Loucy (cell line): ENCODE data around the gene AARS1.
"Not testable (repeated sequence)": the region's sequence is repeated elsewhere in the genome, so short reads cannot be mapped to it uniquely, and the experiment has no call there.

ENCODE experiments used
- H2AFZ ChIP-seq: fragments of 200-600 bp; sonication (generic); 2 replicates; pipeline ENCODE4 v1.6.0; 2016; ENCODE audit warnings: antibody characterized with exemption, mild to moderate bottlenecking, low read length, moderate library complexity
- H3F3A ChIP-seq: fragments of 200-600 bp; 2 replicates; pipeline ENCODE4 v1.6.0; 2016; ENCODE audit warnings: antibody characterized with exemption, low read depth, mild to moderate bottlenecking
- H3K27me3 ChIP-seq: fragments of 200-600 bp; sonication (generic); 2 replicates; pipeline ENCODE4 v1.6.1; 2014; ENCODE audit warnings: low read length, mild to moderate bottlenecking; ENCODE audit not compliant: insufficient read depth, poor library complexity, severe bottlenecking
- H3K36me3 ChIP-seq: fragments of 200-600 bp; sonication (generic); 2 replicates; pipeline ENCODE4 v1.6.1; 2016; ENCODE audit warnings: low read length; ENCODE audit not compliant: insufficient read depth
- H3K4me1 ChIP-seq: fragments of 200-600 bp; sonication (generic); 2 replicates; pipeline ENCODE4 v1.5.1; 2014; ENCODE audit warnings: low read length, mild to moderate bottlenecking; ENCODE audit not compliant: insufficient read depth, poor library complexity, severe bottlenecking
- H3K4me2 ChIP-seq: fragments of 200-600 bp; sonication (generic); 2 replicates; pipeline ENCODE4 v1.6.0; 2014; ENCODE audit warnings: antibody characterized with exemption, low read length, low read depth, mild to moderate bottlenecking; ENCODE audit not compliant: poor library complexity, severe bottlenecking
- H3K4me3 ChIP-seq: fragments of 200-600 bp; sonication (generic); 2 replicates; pipeline ENCODE4 v1.5.1; 2014; ENCODE audit warnings: low read length, mild to moderate bottlenecking, mixed read lengths; ENCODE audit not compliant: poor library complexity, severe bottlenecking
- H3K79me2 ChIP-seq: fragments of 200-600 bp; sonication (generic); 2 replicates; pipeline ENCODE4 v1.6.1; 2014; ENCODE audit warnings: low read length; ENCODE audit not compliant: insufficient read depth
- H3K9ac ChIP-seq: fragments of 200-600 bp; sonication (generic); 2 replicates; pipeline ENCODE4 v1.6.0; 2014; ENCODE audit warnings: mild to moderate bottlenecking, low read depth, low read length, moderate library complexity; ENCODE audit not compliant: poor library complexity, severe bottlenecking
- H3K9me2 ChIP-seq: fragments of 200-600 bp; sonication (generic); replicated peaks from 2 replicates; pipeline ENCODE4 v1.6.1; 2016; ENCODE audit warnings: low read depth, low read length, mixed read lengths
- H3K9me3 ChIP-seq: fragments of 200-600 bp; sonication (generic); 2 replicates; pipeline ENCODE4 v1.6.1; 2014; ENCODE audit warnings: mild to moderate bottlenecking, antibody characterized with exemption, low read length, low read depth; ENCODE audit not compliant: insufficient read depth
- H4K20me1 ChIP-seq: fragments of 200-600 bp; sonication (generic); 2 replicates; pipeline ENCODE4 v1.6.0; 2014; ENCODE audit warnings: antibody characterized with exemption, low read length, mild to moderate bottlenecking; ENCODE audit not compliant: insufficient read depth, poor library complexity, severe bottlenecking
- EZH2phosphoT487 ChIP-seq: fragments of 200-600 bp; IDR thresholded peaks from 2 replicates; pipeline ENCODE4 v1.6.1; 2018; ENCODE audit warnings: antibody characterized with exemption, mild to moderate bottlenecking, moderate library complexity, borderline replicate concordance
- TF ChIP-seq, protein P1 (sequence below): fragments of 200-600 bp; sonication (generic); conservative IDR thresholded peaks from 2 replicates; pipeline ENCODE4 v1.5.1; 2014; ENCODE audit warnings: mild to moderate bottlenecking, antibody characterized with exemption, low read length

The AARS1 gene

DNA sequence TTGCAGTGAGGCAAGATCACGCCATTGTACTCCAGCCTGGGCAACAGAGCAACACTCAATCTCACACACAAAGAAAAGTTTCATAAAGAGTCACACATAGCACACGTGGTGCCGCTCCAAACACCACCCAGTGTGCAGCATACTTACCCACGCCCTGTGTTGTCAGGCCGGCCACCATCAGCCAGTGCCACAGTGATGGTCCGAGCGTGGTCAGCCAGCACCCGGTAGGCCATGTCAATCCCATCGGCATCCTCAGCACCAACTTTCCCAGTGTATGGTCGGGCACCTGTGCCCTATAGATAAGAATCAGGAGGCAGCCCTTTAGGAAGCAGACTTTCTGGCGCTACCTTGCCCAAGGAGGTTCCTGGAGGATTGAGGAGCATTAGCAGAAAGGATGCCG, 19.8 kb downstream of the AARS1 start:
- no peaks in the 10 kb centered on the region for H3F3A ChIP-seq
- TF ChIP-seq EZH2phosphoT487: no peak
- TF ChIP-seq, protein P1, sequence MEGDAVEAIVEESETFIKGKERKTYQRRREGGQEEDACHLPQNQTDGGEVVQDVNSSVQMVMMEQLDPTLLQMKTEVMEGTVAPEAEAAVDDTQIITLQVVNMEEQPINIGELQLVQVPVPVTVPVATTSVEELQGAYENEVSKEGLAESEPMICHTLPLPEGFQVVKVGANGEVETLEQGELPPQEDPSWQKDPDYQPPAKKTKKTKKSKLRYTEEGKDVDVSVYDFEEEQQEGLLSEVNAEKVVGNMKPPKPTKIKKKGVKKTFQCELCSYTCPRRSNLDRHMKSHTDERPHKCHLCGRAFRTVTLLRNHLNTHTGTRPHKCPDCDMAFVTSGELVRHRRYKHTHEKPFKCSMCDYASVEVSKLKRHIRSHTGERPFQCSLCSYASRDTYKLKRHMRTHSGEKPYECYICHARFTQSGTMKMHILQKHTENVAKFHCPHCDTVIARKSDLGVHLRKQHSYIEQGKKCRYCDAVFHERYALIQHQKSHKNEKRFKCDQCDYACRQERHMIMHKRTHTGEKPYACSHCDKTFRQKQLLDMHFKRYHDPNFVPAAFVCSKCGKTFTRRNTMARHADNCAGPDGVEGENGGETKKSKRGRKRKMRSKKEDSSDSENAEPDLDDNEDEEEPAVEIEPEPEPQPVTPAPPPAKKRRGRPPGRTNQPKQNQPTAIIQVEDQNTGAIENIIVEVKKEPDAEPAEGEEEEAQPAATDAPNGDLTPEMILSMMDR: no peak
- peaks cover 81% of the 10 kb centered on the region for H3K36me3 ChIP-seq

DNA sequence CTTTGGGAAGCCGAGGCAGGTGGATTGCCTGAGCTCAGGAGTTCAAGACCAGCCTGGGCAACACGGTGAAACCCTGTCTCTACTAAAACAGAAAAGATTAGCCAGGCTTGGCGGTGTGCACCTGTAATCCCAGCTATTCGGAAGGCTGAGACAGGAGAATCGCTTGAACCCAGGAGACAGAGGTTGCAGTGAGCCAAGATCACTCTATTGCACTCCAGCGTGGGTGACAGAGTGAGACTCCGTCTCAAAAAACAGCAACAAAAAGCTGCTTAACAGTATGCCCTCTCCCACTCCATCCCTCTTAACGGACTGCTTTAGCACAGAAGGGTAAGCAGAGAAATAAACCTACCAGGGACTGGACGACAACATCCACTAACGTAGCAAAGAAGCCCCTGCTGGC, 21.4 kb downstream of the AARS1 start:
- not testable (repeated sequence) for H2AFZ ChIP-seq, H4K20me1 ChIP-seq, H3K4me2 ChIP-seq, H3K27me3 ChIP-seq, H3K9me3 ChIP-seq, H3F3A ChIP-seq, H3K4me3 ChIP-seq, H3K4me1 ChIP-seq, H3K9me2 ChIP-seq, H3K9ac ChIP-seq, H3K79me2 ChIP-seq
- peaks cover 87% of the 10 kb centered on the region for H3K36me3 ChIP-seq

More for the DNA sequence above, 19.8 kb downstream of the AARS1 start:
- no peaks in the 10 kb centered on the region for H4K20me1 ChIP-seq
- H3K27me3 ChIP-seq: no peaks in the 10 kb centered on the region
- H3K4me3 ChIP-seq: no peak overlapping the region
- no peak overlapping the region for H3K4me2 ChIP-seq
- H3K9me3 ChIP-seq: no peaks in the 10 kb centered on the region
- H3K79me2 ChIP-seq: no peaks in the 10 kb centered on the region
- no peak overlapping the region for H3K9ac ChIP-seq
- H2AFZ ChIP-seq: no peak overlapping the region
- no peaks in the 10 kb centered on the region for H3K4me1 ChIP-seq
- H3K9me2 ChIP-seq: no peaks in the 10 kb centered on the region

DNA sequence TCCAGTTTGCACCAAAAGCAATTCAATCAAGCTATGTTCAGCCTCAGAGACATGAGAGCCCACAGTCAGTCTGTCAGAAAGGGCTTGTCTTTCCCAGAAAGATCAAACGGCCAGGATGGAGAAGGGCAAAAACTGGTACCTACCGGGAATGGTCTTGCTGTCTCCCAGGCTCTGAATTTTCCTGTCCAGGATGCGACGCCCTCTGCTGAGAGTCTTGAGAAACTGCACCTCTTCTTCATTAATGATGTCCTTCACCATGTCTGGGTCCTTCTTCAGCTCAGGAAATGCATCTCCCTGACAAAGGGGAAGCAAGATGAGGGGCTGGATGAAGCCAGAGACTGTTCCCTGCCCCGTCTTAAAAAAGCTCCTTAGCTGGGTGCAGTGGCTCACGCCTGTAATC, 21.8 kb downstream of the AARS1 start:
- no peaks in the 10 kb centered on the region for H3K79me2 ChIP-seq
- no peak overlapping the region for H3K9ac ChIP-seq
- H3K4me2 ChIP-seq: no peak overlapping the region
- H3F3A ChIP-seq: no peaks in the 10 kb centered on the region
- no peaks in the 10 kb centered on the region for H3K9me3 ChIP-seq
- H3K4me3 ChIP-seq: no peak overlapping the region
- H2AFZ ChIP-seq: no peak overlapping the region
- H4K20me1 ChIP-seq: no peaks in the 10 kb centered on the region
- no peak for TF ChIP-seq EZH2phosphoT487
- TF ChIP-seq, protein P1: peak; percentile 83
- no peaks in the 10 kb centered on the region for H3K27me3 ChIP-seq
- H3K36me3 ChIP-seq: peaks cover 85% of the 10 kb centered on the region
- no peaks in the 10 kb centered on the region for H3K9me2 ChIP-seq
- no peaks in the 10 kb centered on the region for H3K4me1 ChIP-seq

DNA sequence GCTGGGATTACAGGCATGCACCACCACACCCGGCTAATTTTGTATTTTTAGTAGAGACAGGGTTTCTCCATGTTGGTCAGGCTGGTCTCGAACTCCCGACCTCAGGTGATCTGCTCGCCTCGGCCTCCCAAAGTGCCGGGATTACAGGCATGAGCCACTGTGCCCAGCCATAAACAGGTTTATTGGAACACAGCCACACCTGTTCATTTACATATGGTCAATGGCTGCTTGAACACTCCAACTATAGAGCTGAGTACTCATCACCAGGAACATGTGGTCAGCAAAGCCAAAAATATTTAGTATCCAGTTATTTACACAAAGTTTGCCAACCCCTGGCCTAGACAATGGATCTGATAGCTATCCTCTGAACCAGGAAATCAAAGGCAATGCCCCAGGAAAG, 29.4 kb downstream of the AARS1 start:
- not testable (repeated sequence) for H3K4me3 ChIP-seq, H3K4me2 ChIP-seq, H3F3A ChIP-seq, H3K4me1 ChIP-seq, H2AFZ ChIP-seq, H3K27me3 ChIP-seq, H3K79me2 ChIP-seq, H3K9me3 ChIP-seq, H3K9ac ChIP-seq, H4K20me1 ChIP-seq, H3K9me2 ChIP-seq
- peaks cover 87% of the 10 kb centered on the region for H3K36me3 ChIP-seq
